H1 (cell line): ENCODE measurements around the gene ME1. TPM values are rescaled to one million over a fixed set of nuclear protein-coding genes. Genes with fewer than 3 reads are reported as not detected.

Experiments used
- CTCF ChIA-PET: fragments of 300-600 bp; sonication (Branson Sonifier 250); formaldehyde crosslinking; loops from one replicate; lab custom pipeline; 2021; ENCODE audit not compliant: partially characterized antibody; lab: Charles Lee
- POLR2A ChIA-PET: fragments of 300-600 bp; sonication (Branson Sonifier 250); formaldehyde crosslinking; loops from one replicate; lab custom pipeline; 2021; ENCODE audit warnings: inconsistent platforms; ENCODE audit not compliant: partially characterized antibody; lab: Charles Lee
- DNase-seq, 2 experiments: peaks; one replicate each; pipeline versions ENCODE4 v3.0.0 to v3.0.0-alpha.2; 2010 to 2022; ENCODE audit warnings: low spot score in 2 of 2, low read depth in 1 of 2, mixed read lengths in 1 of 2
- FAIRE-seq: peaks from 2 replicates; lab custom pipeline; 2011; peaks lifted over from hg19 to GRCh38; lab: Jason Lieb, UNC
- H2AFZ ChIP-seq: 2 replicates; pipeline ENCODE4 v1.8.1; 2012; ENCODE audit warnings: low read length, inconsistent platforms
- H2AK5ac ChIP-seq: 2 replicates; pipeline ENCODE4 v1.6.1; 2013; ENCODE audit warnings: low read depth, low read length
- H2BK120ac ChIP-seq: replicated peaks from 2 replicates; pipeline ENCODE3; 2013; ENCODE audit warnings: low read depth, low read length, inconsistent platforms
- H2BK12ac ChIP-seq: 2 replicates; pipeline ENCODE4 v1.6.1; 2013; ENCODE audit warnings: low read depth, low read length
- H2BK15ac ChIP-seq: 2 replicates; pipeline ENCODE4 v1.6.1; 2013; ENCODE audit warnings: low read length
- H2BK20ac ChIP-seq: 2 replicates; pipeline ENCODE4 v1.6.1; 2013; ENCODE audit warnings: low read length
- H2BK5ac ChIP-seq: 2 replicates; pipeline ENCODE4 v1.6.1; 2013; ENCODE audit warnings: low read depth, low read length
- H3K14ac ChIP-seq: 2 replicates; pipeline ENCODE4 v1.6.1; 2013; ENCODE audit warnings: inconsistent platforms; ENCODE audit not compliant: insufficient read length
- H3K18ac ChIP-seq: 2 replicates; pipeline ENCODE4 v1.6.1; 2013; ENCODE audit warnings: low read length; ENCODE audit errors: extremely low read depth
- H3K23ac ChIP-seq: 2 replicates; pipeline ENCODE4 v1.6.1; 2013; ENCODE audit warnings: inconsistent platforms; ENCODE audit not compliant: insufficient read length
- H3K23me2 ChIP-seq: 2 replicates; pipeline ENCODE4 v1.6.1; 2013; ENCODE audit warnings: low read depth, low read length
- H3K27ac ChIP-seq: 2 replicates; pipeline ENCODE4 v1.6.1; 2011; ENCODE audit warnings: low read depth, low read length, inconsistent platforms
- H3K27me3 ChIP-seq, 4 experiments: replicated peaks in 1 of 4; 1 replicate in 1 of 4; 2 replicates in 3 of 4; pipeline versions ENCODE4 v1.6.1 to v1.8.1; 2011 to 2013; ENCODE audit warnings: low read length in 3 of 4, mild to moderate bottlenecking in 3 of 4, inconsistent platforms in 2 of 4, mixed read lengths in 2 of 4, moderate library complexity in 1 of 4; ENCODE audit not compliant: control insufficient read depth in 3 of 4, insufficient read depth in 3 of 4; ENCODE audit errors: extremely low read depth in 1 of 4
- H3K36me3 ChIP-seq, 4 experiments: 2 replicates each; pipeline versions ENCODE4 v1.6.1 to v1.8.1; 2011 to 2013; ENCODE audit warnings: mild to moderate bottlenecking in 4 of 4, low read length in 3 of 4, moderate library complexity in 2 of 4, control low read depth in 1 of 4, inconsistent platforms in 1 of 4; ENCODE audit not compliant: insufficient read depth in 4 of 4, control insufficient read depth in 2 of 4
- H3K4ac ChIP-seq: replicated peaks from 2 replicates; pipeline ENCODE3; 2013; ENCODE audit warnings: low read length, low read depth, mixed read lengths, inconsistent platforms; ENCODE audit not compliant: insufficient read length
- H3K4me1 ChIP-seq, 4 experiments: replicated peaks in 1 of 4; 1 replicate in 1 of 4; 2 replicates in 3 of 4; pipeline versions ENCODE4 v1.6.1 to v1.8.1; 2011 to 2013; ENCODE audit warnings: low read length in 3 of 4, inconsistent platforms in 2 of 4, mixed read lengths in 1 of 4; ENCODE audit not compliant: insufficient read depth in 4 of 4, control insufficient read depth in 3 of 4
- H3K4me2 ChIP-seq, 2 experiments: 2 replicates each; pipeline versions ENCODE4 v1.6.1 to v1.8.1; 2011 to 2013; ENCODE audit warnings: low read depth in 2 of 2, low read length in 2 of 2, control low read depth in 1 of 2, inconsistent platforms in 1 of 2, mild to moderate bottlenecking in 1 of 2; ENCODE audit not compliant: insufficient read depth in 1 of 2
- H3K4me3 ChIP-seq, 4 experiments: fragments of 200-600, 300-600 bp in 1 of 4; sonication (generic), shearing (Covaris generic), sonication (Bioruptor Twin) in 1 of 4; 2 replicates each; pipeline versions ENCODE4 v1.5.1 to v1.8.1; 2011 to 2016; ENCODE audit warnings: low read length in 4 of 4, low read depth in 3 of 4, control low read depth in 2 of 4, inconsistent platforms in 2 of 4, mild to moderate bottlenecking in 2 of 4, mixed read lengths in 1 of 4, moderate library complexity in 1 of 4; ENCODE audit not compliant: insufficient read depth in 2 of 4; ENCODE audit errors: extremely low read depth in 1 of 4
- H3K56ac ChIP-seq: replicated peaks from 2 replicates; pipeline ENCODE3; 2013; ENCODE audit warnings: low read depth, mild to moderate bottlenecking, mixed read lengths, low read length, inconsistent platforms; ENCODE audit not compliant: insufficient read length
- H3K79me1 ChIP-seq: 2 replicates; pipeline ENCODE4 v1.6.1; 2013; ENCODE audit warnings: low read depth, low read length, control low read depth
- H3K79me2 ChIP-seq, 2 experiments: 2 replicates each; pipeline versions ENCODE4 v1.6.1 to v1.8.1; 2012 to 2013; ENCODE audit warnings: low read length in 2 of 2, mild to moderate bottlenecking in 2 of 2, inconsistent platforms in 1 of 2; ENCODE audit not compliant: insufficient read depth in 2 of 2, control insufficient read depth in 1 of 2
- H3K9ac ChIP-seq, 4 experiments: replicated peaks in 1 of 4; 1 replicate in 1 of 4; 2 replicates in 3 of 4; pipeline versions ENCODE4 v1.6.1 to v1.8.1; 2011 to 2013; ENCODE audit warnings: low read depth in 3 of 4, low read length in 3 of 4, control low read depth in 2 of 4, mild to moderate bottlenecking in 2 of 4, moderate library complexity in 2 of 4, inconsistent platforms in 1 of 4; ENCODE audit errors: extremely low read depth in 1 of 4
- H3K9me3 ChIP-seq, 2 experiments: 2 replicates each; pipeline versions ENCODE4 v1.6.1 to v1.8.1; 2012 to 2013; ENCODE audit warnings: mild to moderate bottlenecking in 2 of 2, moderate library complexity in 2 of 2, control low read depth in 1 of 2, inconsistent platforms in 1 of 2, low read depth in 1 of 2, low read length in 1 of 2, mixed read lengths in 1 of 2; ENCODE audit not compliant: insufficient read depth in 2 of 2
- H4K20me1 ChIP-seq, 2 experiments: replicated peaks in 1 of 2; 2 replicates each; pipeline versions ENCODE3 to v1.8.1; 2011 to 2013; ENCODE audit warnings: inconsistent platforms in 2 of 2, low read length in 2 of 2, mild to moderate bottlenecking in 1 of 2; ENCODE audit not compliant: insufficient read depth in 2 of 2, control insufficient read depth in 1 of 2
- H4K5ac ChIP-seq: 2 replicates; pipeline ENCODE4 v1.6.1; 2013; ENCODE audit warnings: low read length, low read depth, mixed read lengths, inconsistent platforms; ENCODE audit not compliant: insufficient read length
- H4K8ac ChIP-seq: 2 replicates; pipeline ENCODE4 v1.8.0; 2013; ENCODE audit warnings: mild to moderate bottlenecking, moderate library complexity, low read length, inconsistent platforms; ENCODE audit not compliant: insufficient read depth; ENCODE audit errors: extremely low read depth
- H4K91ac ChIP-seq: replicated peaks from 2 replicates; pipeline ENCODE3; 2013; ENCODE audit warnings: low read length, mixed read lengths, inconsistent platforms; ENCODE audit not compliant: insufficient read length
- POLR2A ChIP-seq, 2 experiments: IDR thresholded peaks; 1 replicate in 1 of 2; 2 replicates in 1 of 2; pipeline ENCODE4 v1.6.1; 2011; ENCODE audit warnings: low read depth in 2 of 2, low read length in 2 of 2, mild to moderate bottlenecking in 2 of 2; ENCODE audit errors: control extremely low read depth in 1 of 2
- SIN3A ChIP-seq, 2 experiments: IDR thresholded peaks in 1 of 2; conservative IDR thresholded peaks in 1 of 2; 2 replicates each; pipeline ENCODE4 v1.6.1; 2011 to 2012; ENCODE audit warnings: low read length in 2 of 2, improper control_type of control experiment in 1 of 2, low read depth in 1 of 2, mild to moderate bottlenecking in 1 of 2
- TCF12 ChIP-seq: IDR thresholded peaks from 2 replicates; pipeline ENCODE4 v1.6.1; 2011; ENCODE audit warnings: low read depth, mild to moderate bottlenecking, low read length
- ZNF274 ChIP-seq: IDR thresholded peaks from 2 replicates; pipeline ENCODE4 v1.7.0; 2012; ENCODE audit warnings: low read length, borderline replicate concordance; ENCODE audit errors: extremely low read depth
- WGBS, 2 experiments: shearing (Covaris generic) in 1 of 2; methylation state at CpG; one replicate each; pipeline versions ENCODE4 v1.1.6 to v1.1.7; 2013 to 2015; ENCODE audit warnings: low lambda C conversion rate in 2 of 2, mixed read lengths in 2 of 2, inconsistent platforms in 1 of 2, low coverage in 1 of 2, missing lambda C conversion rate in 1 of 2; ENCODE audit not compliant: insufficient replicate concordance in 2 of 2, insufficient coverage in 1 of 2, insufficient read length in 1 of 2; ENCODE audit errors: extremely low coverage in 1 of 2, missing lambda C conversion rate in 1 of 2; 5-methylcytosine and 5-hydroxymethylcytosine counted together
- polyA plus RNA-seq, 7 experiments: library from polyadenylated mRNA; depleted of rRNA in 3 of 7; stranded (reverse) in 5 of 7; unstranded in 2 of 7; fragments of >200 nt in 5 of 7; fragments of 200-250 nt in 2 of 7; gene quantifications; 1 replicate in 5 of 7; 2 replicates in 1 of 7; 4 replicates in 1 of 7; pipeline versions ENCODE4 v1.2.1 to v1.2.3, GENCODE V29; 2011 to 2013; ENCODE audit warnings: missing spikeins in 2 of 7, mixed read lengths in 2 of 7
- total RNA-seq: library from RNA; stranded (reverse); fragmentation: NEBNext Ultra II Directional; extraction: Animal tissue kit (Norgen Biotek cat#: 25700); gene quantifications from 2 replicates; pipeline ENCODE4 v1.2.1, GENCODE V29; 2021
- TF ChIP-seq, protein P1 (sequence below): IDR thresholded peaks from 2 replicates; pipeline ENCODE4 v1.6.1; 2012; ENCODE audit warnings: low read length, inconsistent platforms

The ME1 gene
- total and polyA plus RNA-seq, 2 of the 8 experiments (the other 6 are each of a cell fraction or from before 2014, with no cell fraction given), result 1.3 to 3.9 TPM

DNA sequence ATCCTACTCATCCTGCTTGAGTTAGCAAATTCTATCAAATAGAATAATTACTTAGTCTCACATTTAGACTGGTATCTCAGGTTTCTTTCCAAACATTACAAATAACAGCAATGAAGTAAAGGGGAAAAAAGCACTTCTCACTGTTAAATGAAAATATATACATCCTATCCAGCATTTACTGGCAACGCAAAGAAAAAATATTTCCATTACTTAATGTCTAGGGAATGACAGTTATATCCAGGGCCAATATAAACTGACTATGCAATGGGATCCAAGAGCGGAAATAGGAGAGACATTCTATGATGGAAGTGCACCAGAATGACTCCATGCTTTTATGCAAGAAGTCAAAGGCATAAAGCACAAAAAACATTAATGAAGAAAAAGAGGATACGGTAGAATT, 60.3 kb downstream of the ME1 start:
- no peak overlapping the region for H3K56ac ChIP-seq
- POLR2A ChIA-PET, result no interaction called here
- H2AFZ ChIP-seq, result no peak overlapping the region
- H3K18ac ChIP-seq, result no peak overlapping the region
- H4K8ac ChIP-seq, result no peak overlapping the region
- H4K5ac ChIP-seq, result no peak overlapping the region
- no peak overlapping the region for H2BK12ac ChIP-seq
- DNase-seq (no peak), FAIRE-seq (no peak)
- no peaks in the 10 kb centered on the region for H3K27me3 ChIP-seq
- H3K4me1 ChIP-seq, result no peaks in the 10 kb centered on the region
- no peak overlapping the region for H3K4me3 ChIP-seq
- TF ChIP-seq POLR2A (IDR thresholded peaks at IDR 0.05; ENCODE audit: control extremely low read depth in 1 of 2, low read depth in 2 of 2, low read length in 2 of 2), result no peak
- TF ChIP-seq SIN3A (conservative IDR thresholded peaks at IDR 0.05 in 1 of 2, IDR thresholded peaks at IDR 0.05 in 1 of 2; ENCODE audit: low read depth in 1 of 2, low read length in 2 of 2), result no peak
- no peak for TF ChIP-seq TCF12
- TF ChIP-seq, protein P1, sequence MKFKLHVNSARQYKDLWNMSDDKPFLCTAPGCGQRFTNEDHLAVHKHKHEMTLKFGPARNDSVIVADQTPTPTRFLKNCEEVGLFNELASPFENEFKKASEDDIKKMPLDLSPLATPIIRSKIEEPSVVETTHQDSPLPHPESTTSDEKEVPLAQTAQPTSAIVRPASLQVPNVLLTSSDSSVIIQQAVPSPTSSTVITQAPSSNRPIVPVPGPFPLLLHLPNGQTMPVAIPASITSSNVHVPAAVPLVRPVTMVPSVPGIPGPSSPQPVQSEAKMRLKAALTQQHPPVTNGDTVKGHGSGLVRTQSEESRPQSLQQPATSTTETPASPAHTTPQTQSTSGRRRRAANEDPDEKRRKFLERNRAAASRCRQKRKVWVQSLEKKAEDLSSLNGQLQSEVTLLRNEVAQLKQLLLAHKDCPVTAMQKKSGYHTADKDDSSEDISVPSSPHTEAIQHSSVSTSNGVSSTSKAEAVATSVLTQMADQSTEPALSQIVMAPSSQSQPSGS, result no peak
- TF ChIP-seq ZNF274, result no peak
- H3K4me2 ChIP-seq, result no peak overlapping the region
- H3K79me1 ChIP-seq, result no peaks in the 10 kb centered on the region
- H3K9ac ChIP-seq, result no peak overlapping the region
- no peak overlapping the region for H2BK120ac ChIP-seq
- no peak overlapping the region for H3K27ac ChIP-seq
- H4K20me1 ChIP-seq, result no peaks in the 10 kb centered on the region
- H2BK20ac ChIP-seq, result no peak overlapping the region
- H2BK5ac ChIP-seq, result no peak overlapping the region
- H3K4ac ChIP-seq, result no peak overlapping the region
- H3K23ac ChIP-seq, result no peak overlapping the region
- no peaks in the 10 kb centered on the region for H3K79me2 ChIP-seq
- no peaks in the 10 kb centered on the region for H3K9me3 ChIP-seq
- H3K14ac ChIP-seq, result no peak overlapping the region
- 86% methylated on average over 3 of the region's 3 CpGs; no CpG with 5 or more reads in 1 of the 2 experiments for WGBS, 2 experiments
- H2BK15ac ChIP-seq, result no peak overlapping the region
- no peak overlapping the region for H4K91ac ChIP-seq
- no peaks in the 10 kb centered on the region for H3K23me2 ChIP-seq
- H2AK5ac ChIP-seq, result no peak overlapping the region
- no peaks in the 10 kb centered on the region for H3K36me3 ChIP-seq
- CTCF ChIA-PET, result no interaction called here
